ENCODE measurements around the gene PPP2CA.

DNA sequence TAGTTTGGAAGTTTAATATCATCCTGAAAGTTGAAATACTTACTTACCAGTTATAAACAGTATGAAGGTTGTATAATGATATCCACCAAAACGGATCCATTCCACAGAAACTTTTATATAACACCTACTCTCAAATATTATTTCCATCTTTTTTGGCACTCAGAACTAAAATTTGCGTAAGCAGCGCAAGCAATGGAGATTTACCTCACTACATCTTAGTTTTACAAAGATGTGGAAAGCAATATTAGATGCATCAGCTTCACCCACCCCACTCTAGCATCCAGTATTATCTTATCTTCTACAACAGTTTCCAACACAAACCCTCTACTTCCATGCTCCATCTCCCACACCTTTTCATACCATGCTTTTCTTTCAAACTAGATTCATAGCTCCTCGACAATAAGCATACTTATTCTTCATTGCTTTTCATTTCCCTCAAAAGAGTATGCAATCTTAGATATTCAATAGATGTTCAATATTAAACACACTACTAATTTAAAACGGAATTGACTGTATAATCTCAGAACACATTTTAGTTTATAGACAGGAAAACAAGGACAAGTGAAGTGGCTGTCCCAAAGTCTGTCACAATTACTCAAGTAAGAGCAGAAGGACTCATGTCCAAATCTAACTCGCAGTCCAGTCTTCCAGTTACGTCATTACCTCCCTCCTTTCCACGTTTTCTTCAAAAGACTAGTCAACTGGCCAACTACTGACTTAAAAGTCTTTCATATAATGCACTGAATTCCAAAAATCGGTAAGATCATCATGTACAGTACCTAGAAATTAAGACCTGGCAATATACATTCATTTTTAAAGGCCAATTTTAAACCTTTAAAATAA, 2.2 kb downstream of the PPP2CA start:
- TF ChIP-seq, protein P1, sequence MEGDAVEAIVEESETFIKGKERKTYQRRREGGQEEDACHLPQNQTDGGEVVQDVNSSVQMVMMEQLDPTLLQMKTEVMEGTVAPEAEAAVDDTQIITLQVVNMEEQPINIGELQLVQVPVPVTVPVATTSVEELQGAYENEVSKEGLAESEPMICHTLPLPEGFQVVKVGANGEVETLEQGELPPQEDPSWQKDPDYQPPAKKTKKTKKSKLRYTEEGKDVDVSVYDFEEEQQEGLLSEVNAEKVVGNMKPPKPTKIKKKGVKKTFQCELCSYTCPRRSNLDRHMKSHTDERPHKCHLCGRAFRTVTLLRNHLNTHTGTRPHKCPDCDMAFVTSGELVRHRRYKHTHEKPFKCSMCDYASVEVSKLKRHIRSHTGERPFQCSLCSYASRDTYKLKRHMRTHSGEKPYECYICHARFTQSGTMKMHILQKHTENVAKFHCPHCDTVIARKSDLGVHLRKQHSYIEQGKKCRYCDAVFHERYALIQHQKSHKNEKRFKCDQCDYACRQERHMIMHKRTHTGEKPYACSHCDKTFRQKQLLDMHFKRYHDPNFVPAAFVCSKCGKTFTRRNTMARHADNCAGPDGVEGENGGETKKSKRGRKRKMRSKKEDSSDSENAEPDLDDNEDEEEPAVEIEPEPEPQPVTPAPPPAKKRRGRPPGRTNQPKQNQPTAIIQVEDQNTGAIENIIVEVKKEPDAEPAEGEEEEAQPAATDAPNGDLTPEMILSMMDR (conservative IDR thresholded peaks at IDR 0.05; ENCODE audit: low read length): no peak
- no peak for TF ChIP-seq EZH2phosphoT487 (IDR thresholded peaks at IDR 0.05; ENCODE audit: borderline replicate concordance)
